HG02885 (cell line): ENCODE measurements around the gene ZNG1B.
"Not testable (repeated sequence)": the region's sequence is repeated elsewhere in the genome, so short reads cannot be mapped to it uniquely, and the experiment has no call there.

ENCODE experiments used
- ATAC-seq: cut with Tn5 transposase; IDR thresholded peaks from one replicate; pipeline ENCODE4 v1.9.1; 2021; ENCODE audit warnings: mild to moderate bottlenecking; ENCODE audit not compliant: unreplicated experiment, poor library complexity

ZNG1B gene

GRCh38 chr2:113503094-113504042, 65.9 kb downstream of the ZNG1B start:
- peak; percentile 70 for ATAC-seq

- not testable (repeated sequence) for ATAC-seq
Observed at GRCh38 chr2:113504081-113504480, 66.6 kb downstream of the ZNG1B start.

GRCh38 chr2:113507394-113508140, 70.1 kb downstream of the ZNG1B start:
- ATAC-seq = not testable (repeated sequence)

- ATAC-seq = not testable (repeated sequence)
Observed at GRCh38 chr2:113508187-113508586, 70.7 kb downstream of the ZNG1B start.

GRCh38 chr2:113510913-113511312, 73.4 kb downstream of the ZNG1B start:
- not testable (repeated sequence) for ATAC-seq

- not testable (repeated sequence) for ATAC-seq
Observed at GRCh38 chr2:113511859-113512258, 74.4 kb downstream of the ZNG1B start.

GRCh38 chr2:113515457-113515856, 78.0 kb downstream of the ZNG1B start:
- not testable (repeated sequence) for ATAC-seq

- not testable (repeated sequence) for ATAC-seq
Observed at GRCh38 chr2:113515995-113516394, 78.5 kb downstream of the ZNG1B start.

- not testable (repeated sequence) for ATAC-seq
Observed at GRCh38 chr2:113517025-113517424, 79.5 kb downstream of the ZNG1B start.

GRCh38 chr2:113520837-113521236, 83.3 kb downstream of the ZNG1B start:
- not testable (repeated sequence) for ATAC-seq

GRCh38 chr2:113521492-113521891, 84.0 kb downstream of the ZNG1B start:
- not testable (repeated sequence) for ATAC-seq

- ATAC-seq = not testable (repeated sequence)
Observed at GRCh38 chr2:113524986-113525385, 87.5 kb downstream of the ZNG1B start.

- ATAC-seq = peak; percentile 90
Observed at GRCh38 chr2:113527350-113528045, 90.0 kb downstream of the ZNG1B start.

GRCh38 chr2:113528126-113528525, 90.6 kb downstream of the ZNG1B start:
- not testable (repeated sequence) for ATAC-seq

- not testable (repeated sequence) for ATAC-seq
Observed at GRCh38 chr2:113528904-113529303, 91.4 kb downstream of the ZNG1B start.

GRCh38 chr2:113532991-113533390, 95.5 kb downstream of the ZNG1B start:
- not testable (repeated sequence) for ATAC-seq

GRCh38 chr2:113536573-113536972, 99.1 kb downstream of the ZNG1B start:
- not testable (repeated sequence) for ATAC-seq

- not testable (repeated sequence) for ATAC-seq
Observed at GRCh38 chr2:113540834-113541203, 103.3 kb downstream of the ZNG1B start.

GRCh38 chr2:113541204-113541975, 103.9 kb downstream of the ZNG1B start:
- peak; percentile 61 for ATAC-seq
